Stimulated activated CD8-positive, alpha-beta memory T cell treated with anti-CD3 and anti-CD28 coated beads, Interleukin-7, amount 100 ng/mL, for 4 hours (primary cell): ENCODE results near the gene NFKBIL1.
"Not testable (repeated sequence)": the region's sequence is repeated elsewhere in the genome, so short reads cannot be mapped to it uniquely, and the experiment has no call there.

Experiments used
- DNase-seq, 2 donors: peaks; one replicate each; pipeline ENCODE4 v3.0.0-alpha.2; 2020; ENCODE audit warnings: low read depth in 2 of 2

NFKBIL1 gene

DNA sequence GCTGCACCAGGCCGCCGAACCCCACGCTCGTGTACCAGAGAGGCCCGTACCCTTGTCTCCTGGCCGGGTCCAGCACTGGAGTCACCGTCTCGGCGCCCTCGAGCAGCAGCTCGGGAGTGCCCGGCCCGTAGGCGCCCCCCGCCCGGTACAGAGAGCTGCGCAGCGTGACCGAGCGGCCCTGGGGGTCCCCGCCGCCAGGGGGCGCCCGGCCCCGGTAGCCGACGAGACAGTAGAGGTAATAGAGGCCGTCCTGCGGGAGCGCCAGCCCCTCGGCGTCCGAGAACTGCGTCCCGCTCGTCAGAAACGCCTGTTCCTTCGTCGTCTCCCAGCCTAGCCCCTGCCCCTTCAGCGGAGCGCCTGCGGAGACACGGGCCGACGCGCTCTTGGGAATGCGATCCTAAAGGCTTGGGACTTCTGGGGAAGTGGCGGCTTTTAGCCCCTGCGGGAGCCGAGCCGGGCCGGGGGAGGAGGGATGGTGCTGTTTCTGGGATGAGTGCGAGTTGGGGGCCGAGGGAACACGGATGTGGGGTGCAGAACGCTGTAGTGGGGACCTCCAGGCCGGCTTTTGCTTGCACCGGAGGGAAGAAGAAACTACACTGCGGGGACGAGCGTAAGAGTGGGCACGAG is 33.5 kb downstream of the NFKBIL1 start:
- peak; percentile 71 to 84 for DNase-seq

DNA sequence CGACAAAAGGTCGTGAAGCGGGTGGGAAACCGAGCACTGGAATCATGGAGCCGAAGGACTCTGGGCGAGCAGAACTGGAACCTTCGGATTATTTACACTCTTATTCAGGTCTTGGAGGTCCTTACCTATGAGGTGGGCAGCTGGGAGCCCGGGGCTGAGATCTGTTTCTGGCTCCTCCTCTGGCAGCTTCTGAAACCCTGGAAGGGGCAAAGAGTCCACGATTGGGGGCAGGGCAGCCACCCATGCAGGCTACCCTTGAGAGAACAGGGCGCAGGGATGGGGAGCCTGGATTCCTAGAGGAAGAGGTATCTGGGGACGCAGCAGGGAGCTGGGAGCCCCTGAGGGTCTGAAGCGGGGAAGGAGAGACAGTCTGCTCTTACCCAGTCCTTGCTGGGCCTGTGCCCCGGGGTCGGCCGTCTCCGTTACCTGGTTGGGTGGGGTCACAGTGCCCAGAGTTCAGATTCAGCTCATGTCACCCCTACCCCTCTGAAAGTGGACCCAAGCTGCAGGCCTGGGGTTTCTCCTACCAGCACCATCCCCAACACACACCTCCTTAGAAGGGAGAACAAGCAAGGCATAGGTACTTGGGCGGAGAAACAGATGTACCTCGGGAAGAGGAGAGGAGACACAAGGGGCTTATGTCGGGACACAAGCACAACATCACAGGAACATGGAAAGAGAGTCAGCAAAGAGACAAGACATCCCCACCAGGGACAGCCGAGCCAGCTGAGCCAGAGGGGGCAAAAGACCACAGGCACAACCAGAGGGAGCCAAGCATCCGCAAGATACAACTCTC is 34.2 kb downstream of the NFKBIL1 start:
- no peak for DNase-seq

DNA sequence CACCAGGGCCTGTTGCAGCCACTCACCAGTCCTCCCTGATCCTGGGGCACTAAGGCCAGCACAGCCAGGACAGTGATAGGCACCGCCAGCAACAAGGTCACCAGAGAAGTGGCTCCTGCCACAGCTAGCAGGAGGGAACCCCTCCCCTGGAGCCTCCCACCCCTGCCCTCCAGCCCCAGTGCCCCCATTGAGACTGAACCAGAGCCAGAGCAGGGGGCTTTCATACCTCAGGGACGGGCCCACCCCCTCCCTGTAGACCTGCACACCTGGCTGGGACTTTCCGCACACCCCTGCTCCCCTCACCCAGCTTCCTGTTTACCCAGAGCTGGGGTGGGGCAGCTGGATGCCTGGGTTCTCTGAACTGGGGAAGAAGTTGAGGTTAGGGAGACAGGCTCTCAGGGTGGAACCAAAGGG is 34.8 kb downstream of the NFKBIL1 start, which contains the start of gene LTB:
Gene LTB, minus strand, starts transcription at position 195 of the 414 bp plus-strand sequence. Its CDS starts 7 bp downstream, at position 188.
- DNase-seq, result peak in 1 of 2 donors; percentile 68

DNA sequence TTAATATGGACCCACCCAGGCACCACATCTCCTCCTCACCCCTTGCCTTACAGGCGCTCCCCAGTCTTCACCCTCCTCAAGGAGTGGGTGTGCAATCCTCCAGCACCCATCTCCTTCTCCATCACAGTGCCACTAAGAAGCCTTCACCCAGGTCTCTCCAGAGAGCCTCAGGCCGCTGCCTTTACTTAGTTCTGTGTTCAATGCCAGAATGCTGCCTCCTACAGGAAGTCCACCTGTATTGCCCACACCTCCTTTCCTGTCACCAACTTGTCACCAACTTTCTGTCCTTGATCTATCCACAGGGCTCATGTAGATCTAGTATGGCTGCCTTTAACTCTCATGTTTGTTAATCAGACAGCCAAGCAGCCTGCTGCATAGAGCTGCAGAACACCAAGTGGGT is 38.1 kb downstream of the NFKBIL1 start:
- no peak for DNase-seq

DNA sequence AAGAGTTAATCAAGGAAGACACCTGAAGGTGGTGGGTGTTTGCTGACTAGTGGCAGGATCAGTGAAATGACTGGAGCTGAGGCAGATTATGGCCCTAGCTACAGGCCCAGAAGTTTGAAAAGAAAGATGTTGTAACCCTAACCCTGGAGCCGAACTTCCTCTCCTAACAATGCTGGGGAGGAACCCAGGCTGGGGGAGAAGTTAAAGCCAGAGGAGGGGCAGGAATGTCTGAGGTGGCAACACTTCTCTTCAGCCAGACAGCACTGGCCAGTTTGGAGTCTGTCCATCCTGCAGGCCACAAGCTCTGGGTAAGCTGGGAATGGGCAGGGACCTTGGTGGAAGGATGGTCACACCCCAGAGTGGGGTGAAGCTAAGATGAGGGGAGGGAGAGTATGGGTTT is 38.6 kb downstream of the NFKBIL1 start, which contains the start of gene LST1:
Gene LST1, plus strand, starts transcription at position 270 of the 400 bp plus-strand sequence. CDS start 1,023 bp downstream, outside the sequence.
- no peak for DNase-seq

DNA sequence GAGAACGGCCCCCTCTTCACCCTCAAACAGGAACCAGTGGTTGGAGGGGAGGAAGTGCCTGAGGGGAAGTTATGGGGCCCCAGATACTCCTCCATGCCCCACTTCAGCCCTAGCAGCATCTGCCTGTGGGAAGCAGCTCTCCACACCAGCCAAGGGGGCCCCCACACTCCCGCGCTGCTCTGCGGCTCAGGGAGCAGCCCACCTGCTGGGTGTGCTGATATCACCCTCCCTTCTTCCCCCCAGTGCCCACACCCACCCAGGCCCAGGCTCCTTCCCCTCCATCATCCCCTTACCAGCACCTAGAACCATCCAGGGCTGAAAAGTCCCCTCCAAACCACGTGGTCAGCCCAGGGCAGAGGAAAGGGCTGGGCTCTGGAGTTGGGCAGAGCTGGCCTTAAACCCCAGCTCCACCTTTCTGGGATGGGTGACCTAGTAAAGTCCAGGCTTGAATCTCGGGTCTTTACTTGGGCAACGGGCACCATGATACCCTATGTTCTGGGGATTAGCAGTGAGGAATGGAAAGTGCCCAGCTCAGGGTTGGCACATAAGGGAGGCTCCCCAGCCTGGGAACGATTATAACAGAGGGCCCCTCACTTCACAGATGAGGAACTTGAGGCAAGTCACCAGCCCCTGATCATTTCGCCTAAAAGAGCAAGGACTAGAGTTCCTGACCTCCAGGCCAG is 39.3 kb downstream of the NFKBIL1 start:
- DNase-seq, result no peak

DNA sequence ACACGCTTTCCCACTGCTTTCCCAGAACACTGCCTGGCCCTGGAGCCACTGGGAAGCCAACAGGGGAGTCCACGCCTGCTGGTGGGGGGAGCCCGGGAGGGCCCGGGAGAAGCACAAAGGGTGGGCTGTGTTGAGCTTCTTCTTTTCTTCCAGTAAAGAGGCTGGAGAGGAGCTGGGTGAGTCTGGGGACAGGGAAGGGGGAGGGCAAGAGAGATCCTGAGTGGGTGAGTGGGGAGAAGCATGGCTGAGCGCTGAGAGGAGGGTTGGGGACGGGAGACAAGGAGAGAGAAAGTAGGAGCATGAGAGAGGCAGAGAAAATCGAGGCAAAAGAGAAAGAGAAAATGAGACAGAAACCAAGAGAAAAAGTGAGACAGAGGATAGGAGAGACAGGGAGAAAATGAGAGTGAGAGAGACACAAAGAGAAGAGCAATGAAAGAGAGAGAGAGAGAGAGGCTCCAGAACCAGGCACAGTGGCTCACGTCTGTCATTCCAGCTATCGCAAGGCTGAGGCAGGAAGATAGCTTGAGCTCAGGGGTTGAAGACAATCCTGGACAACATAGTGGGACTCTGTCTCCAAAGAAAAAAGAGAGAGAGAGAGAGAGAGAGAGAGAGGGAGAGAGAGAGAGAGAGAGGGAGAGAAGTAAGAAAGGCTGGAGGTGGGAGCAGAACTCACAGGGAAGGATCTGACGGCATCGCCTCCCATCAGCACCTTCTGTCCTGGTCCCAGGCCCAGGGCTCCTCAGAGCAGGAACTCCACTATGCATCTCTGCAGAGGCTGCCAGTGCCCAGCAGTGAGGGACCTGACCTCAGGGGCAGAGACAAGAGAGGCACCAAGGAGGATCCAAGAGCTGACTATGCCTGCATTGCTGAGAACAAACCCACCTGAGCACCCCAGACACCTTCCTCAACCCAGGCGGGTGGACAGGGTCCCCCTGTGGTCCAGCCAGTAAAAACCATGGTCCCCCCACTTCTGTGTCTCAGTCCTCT is 40.7 kb downstream of the NFKBIL1 start:
- no peak for DNase-seq

DNA sequence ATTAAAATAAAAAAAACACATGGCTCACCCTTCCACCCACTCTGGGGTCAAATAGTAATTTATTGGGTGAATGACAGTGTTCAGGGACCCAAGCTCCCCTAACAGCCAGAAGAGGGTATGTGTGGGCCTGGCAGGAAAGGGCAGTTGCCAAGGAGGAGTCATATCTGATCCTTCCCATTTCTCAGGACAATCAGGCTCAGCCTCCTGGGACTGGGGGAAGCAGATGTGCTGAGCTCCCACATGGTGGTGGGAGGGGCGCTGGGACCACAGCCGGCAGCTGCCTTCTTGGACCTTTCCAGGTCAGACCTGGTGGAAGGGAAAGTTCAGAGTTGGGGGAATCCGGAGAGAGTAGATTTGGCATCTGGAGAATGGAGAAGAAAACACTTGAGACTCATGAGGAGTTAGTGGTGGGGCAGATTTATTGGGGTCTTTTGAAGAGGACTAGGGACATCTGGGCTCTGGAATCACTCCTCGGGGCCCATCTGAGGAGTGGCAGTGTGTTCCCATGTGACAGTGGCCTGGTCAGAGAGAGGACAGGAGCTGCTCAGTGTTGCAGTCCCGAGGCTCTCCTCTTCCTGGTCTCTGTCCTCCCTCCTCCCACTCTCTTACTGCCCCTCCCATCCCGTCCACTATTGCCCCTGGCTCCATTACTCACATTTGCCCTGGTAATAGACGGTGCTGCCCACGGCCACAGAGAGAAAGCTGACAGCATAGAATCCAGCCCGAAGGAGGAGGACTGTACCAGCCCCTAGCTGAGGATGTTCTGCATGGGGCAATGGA is 41.7 kb downstream of the NFKBIL1 start:
- DNase-seq, result no peak

DNA sequence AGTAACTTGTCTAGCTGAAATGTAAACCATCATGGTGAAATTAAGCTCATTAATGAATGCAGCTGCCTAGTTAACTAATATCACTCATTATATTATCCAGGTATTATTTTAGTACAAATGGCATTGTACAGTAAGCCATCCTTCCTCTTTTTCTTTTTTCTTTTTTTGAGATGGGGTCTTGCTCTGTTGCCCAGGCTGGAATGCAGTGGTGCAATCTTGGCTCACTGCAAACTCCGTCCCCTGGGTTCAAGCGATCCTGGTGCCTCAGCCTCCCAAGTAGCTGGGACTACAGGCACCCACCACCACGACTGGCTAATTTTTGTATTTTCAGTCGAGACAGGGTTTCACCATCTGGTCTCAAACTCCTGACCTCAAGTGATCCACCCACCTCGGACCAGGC is 43.3 kb downstream of the NFKBIL1 start:
- DNase-seq, result not testable (repeated sequence)

DNA sequence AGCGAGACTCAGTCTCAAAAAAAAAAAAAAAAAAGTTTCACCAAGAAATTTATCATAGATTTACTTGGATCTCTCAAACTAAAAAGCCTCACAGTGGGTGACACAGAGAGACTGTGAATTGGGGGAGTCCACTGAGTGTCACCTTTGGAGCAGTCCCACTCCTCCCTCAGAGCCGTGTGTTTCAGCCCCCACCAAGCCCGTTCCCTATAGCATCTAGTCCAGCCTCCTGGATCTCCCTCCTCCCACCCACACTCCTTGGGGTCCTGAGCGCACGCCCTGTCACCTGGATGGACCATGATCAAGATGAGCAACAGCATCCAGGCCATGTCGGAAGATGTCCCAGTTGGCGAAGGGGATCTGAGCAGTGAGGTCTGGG is 45.0 kb downstream of the NFKBIL1 start:
- DNase-seq, result no peak

DNA sequence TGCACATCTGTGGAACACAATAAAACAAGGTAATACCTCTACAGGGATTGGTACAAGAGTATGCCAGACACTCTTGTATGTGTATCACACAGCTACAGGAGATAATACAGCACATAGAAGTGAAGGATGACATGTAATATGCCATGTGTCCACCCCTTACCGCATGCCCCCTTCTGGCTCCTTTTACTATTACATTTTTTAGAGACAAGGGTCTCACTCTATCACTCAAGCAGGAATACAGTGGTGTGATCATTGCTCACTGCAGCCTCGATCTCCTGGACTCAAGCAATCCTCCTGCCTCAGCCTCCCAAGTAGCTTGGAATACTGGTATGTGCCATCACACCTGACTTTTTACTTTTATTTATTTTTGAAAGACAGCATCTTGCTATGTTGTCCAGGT is 49.6 kb downstream of the NFKBIL1 start:
- DNase-seq, result no peak

DNA sequence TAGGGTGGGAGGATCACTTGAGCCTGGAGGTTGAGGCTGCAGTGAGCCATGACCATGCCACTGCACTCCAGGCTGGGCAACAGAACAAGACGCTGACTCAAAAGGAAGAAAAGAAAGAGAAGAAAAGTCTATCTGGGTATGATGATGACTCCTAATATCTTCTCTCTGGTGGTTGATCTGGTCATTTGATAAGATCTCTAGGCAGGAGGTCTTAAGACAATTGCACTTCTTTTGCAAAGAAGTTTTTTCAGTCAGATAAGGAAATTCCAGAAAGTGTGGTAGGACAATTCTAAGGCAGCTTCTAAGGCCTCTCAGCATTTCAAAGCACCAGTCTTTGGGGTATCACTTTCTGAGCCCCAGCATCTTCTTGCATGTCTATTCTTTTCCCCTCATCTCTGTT is 59.9 kb downstream of the NFKBIL1 start:
- no peak for DNase-seq
